Hepatic stellate cell (primary cell): ENCODE results near the gene GRK6.

Experiments
- DNase-seq: peaks from one replicate; pipeline ENCODE4 v3.0.0; 2011; ENCODE audit warnings: low spot score

The GRK6 gene

DNA sequence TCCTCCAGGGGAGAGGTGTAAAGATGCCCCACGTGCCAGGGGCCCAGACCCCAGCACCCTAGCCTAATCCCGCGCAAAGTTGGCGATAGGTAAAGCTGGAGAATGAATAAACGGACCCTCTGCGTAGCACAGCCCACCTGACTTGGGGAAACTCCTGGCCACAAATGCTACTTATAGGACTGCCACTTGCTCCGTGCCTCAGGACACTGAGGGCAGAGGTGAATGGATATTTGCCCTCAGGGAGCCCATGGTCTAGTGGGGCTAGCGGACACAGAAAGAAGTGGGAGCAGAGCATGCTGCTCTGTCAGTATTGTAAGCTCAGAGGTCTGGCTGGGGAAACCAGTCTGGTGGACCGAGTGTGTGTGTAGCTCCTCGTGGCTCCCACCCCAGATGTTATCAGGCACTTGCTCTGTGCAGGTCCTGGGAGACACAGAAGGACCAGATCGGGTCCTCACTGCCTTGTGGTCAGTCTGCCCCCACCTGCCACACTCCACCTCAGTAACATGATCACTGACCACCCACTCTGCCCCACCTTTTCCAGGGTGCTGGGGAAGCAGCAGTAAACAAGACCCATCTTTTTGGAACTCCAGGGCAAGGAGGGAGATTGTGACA lies 841 bp downstream of the GRK6 start:
- DNase-seq = peak; percentile 29

- no peak for DNase-seq
Observed at GRCh38 chr5:177427919-177428573, 1.6 kb downstream of the GRK6 start.

DNA sequence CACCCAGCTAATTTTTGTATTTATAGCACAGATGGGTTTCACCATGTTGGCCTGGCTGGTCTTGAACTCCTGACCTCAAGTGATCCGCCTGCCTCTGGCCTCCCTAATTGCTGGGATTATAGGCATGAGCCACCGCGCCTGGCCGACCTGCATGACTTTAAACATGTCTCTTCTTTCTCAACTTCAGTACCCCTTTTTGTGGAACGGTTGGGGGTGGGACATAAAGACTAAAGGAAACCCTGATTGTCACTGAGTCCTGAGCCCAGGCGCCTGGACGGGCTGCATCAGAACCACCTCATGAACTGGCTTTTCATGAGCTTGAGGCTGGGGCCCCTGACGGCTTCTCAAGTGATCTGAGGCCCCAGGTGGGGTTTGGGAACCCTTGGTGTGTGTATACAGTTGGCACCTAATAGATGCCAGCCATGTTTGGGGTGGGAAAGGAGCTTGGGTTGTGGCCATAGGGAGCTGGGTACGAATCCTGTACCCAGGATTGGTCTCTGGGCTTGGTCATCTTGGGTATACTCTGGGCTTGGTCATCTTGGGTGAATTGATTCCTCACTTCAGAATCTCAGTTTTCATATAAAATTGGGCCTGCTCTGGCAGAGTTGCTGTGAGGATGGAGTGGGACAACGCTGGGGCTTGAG lies 2.2 kb downstream of the GRK6 start:
- DNase-seq = no peak

DNA sequence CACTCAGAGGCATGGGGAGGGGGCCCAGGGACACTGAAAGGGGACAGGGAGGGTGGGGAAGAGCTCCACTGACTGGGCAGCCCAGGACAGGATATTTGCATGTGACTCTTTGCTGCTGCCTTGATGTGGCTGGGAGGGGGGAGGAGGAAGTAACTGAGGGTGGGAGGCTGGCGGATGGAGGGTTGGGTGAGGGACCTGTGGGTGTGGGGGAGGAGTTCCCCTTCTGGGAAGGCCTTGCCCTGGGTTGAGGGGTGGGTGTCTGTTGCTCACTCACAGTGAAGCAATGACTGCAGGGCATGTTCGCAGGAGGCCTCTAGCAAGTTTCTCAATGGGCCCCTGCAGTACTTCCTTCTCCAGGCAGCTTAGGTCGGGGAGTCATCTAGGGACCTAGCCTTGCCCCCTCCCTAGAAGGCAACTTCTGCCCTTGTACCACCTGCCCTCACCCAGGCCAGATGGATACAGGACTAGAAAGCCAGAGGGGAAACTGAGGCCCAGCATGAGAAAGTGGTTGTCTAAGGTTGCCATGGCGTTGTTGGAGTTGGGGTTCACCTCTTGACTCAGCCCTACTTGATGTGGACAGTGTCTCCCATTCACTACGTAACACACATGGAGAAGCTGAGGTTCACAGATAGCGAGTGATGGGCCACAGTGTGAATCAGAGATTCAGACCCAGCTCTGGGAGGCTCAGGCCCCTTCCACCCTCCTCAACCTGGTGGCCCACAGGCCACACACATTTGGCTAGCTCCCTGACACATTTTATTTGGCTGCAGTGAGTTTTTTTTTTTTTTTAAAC lies 3.0 kb downstream of the GRK6 start:
- DNase-seq = no peak

DNA sequence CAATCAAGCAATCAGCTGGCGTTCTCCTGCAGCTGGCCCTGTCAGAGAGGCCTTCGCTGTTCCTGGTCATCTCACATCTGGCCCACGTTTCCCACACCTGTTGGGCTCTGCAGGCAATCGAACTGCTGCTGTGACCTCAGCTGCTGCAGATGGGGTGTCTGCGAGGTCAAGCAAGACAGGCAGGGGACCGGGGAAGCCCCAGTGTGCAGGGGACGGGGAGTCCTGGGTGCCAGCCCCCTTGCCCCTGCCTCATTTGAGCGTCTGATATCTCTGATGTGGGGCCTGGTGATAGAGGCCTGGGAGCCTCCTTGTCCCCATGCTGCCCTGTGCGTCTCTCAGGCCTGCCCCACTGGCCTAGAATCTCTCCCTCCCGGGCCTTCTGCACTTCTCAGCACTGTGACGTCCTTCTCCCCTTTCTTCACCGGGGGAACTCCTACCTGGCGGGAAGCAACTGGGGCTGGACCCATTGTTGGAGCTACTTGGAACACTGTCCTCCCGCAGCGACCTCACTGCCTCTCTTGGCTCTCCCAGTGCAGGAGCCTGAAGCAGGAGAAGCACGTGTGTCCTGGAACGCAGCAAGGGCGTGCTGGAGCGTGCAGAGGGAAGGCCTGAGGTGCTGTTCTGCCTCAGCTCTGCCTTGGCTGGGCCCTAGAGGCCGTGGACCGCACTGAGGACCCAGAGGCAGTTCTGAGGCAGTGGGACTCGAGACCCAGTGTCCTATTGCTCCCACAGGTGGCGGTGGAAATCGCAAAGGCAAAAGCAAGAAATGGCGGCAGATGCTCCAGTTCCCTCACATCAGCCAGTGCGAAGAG lies 3.9 kb downstream of the GRK6 start:
- no peak for DNase-seq

- DNase-seq = no peak
Observed at GRCh38 chr5:177430972-177431316, 4.5 kb downstream of the GRK6 start.

DNA sequence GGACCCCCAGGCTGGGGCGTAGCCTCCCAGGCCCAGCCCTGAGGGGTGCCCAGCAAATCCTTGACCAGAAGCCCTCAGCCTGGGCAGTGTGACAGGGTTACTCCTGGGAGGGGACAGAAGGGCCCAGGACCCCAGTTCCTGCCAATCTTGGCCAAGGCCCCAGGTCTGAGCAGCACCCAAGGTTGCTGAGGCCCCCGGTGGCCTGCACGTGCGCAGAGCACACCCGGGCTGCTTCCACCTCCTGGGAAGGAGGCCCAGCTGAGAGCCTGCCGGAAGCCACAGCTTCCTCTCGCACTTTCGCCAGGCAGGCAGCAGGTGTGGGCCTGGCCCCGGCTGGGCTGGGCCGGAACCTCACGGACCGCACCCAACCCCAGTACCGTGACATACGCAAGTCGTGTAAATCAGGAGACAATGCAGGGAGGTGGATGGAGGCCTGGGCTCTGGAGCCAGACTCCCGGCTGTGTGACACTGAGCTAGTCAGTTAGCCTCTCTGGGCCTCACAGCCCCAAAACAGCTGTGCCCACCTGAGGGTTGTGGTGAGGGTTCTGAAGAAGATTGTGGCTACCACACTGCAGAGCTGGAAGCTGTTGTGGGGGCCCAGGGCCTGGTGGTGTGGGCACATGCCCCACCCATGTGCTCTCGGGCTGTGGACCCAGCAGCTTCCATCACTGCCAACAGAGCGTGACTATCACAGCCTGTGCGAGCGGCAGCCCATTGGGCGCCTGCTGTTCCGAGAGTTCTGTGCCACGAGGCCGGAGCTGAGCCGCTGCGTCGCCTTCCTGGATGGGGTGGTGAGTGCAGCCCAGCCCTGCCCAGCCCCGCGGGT lies 5.1 kb downstream of the GRK6 start:
- no peak for DNase-seq

GRCh38 chr5:177432143-177432838 lies 5.8 kb downstream of the GRK6 start:
- no peak for DNase-seq

DNA sequence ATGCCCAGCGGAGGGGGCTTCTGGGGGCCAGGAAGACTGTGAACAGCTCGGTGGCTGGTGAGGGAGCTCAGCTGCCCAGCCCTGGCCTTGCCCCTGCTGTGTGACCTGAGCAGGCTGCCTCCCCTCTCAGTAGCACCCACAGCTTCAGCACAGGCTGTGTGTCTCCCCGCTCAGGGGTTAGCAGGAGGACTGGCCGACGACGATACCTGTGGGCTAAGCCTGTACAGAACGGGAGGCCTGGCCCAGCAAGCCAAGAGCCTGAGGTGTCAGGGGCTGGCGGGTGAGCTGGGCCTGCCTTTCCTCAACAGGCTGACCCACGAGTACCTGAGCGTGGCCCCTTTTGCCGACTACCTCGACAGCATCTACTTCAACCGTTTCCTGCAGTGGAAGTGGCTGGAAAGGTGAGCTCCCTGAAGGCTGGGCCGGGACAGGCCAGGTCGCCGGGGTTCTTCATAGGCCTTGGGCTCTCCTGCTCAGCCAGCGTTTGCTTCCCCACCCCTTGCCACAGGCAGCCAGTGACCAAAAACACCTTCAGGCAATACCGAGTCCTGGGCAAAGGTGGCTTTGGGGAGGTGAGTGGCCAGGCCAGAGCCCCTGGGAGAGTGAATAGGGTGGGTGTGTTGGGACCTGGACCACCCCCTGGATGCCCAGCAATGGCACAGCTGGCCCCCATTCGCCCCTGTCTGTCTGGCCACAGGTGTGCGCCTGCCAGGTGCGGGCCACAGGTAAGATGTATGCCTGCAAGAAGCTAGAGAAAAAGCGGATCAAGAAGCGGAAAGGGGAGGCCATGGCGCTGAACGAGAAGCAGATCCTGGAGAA lies 6.6 kb downstream of the GRK6 start:
- DNase-seq = no peak

DNA sequence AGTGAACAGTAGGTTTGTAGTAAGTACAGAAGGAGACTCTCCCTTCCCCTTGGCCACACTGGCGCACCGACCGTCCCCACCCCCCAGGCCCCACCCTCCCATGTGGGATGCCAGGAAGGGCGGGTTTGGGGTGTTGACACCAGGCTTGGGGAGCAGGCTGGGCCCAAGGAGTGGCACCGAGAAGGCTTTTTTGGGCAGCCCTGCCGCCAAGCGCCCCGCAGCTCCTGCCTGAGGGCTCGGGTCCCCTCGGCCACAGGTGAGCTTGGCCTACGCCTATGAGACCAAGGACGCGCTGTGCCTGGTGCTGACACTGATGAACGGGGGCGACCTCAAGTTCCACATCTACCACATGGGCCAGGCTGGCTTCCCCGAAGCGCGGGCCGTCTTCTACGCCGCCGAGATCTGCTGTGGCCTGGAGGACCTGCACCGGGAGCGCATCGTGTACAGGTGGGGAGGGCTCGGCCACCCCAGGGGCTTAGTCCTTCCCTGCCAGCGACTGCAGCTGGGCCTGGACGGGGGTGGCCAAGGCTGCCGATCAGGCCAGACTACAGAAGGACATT lies 7.3 kb downstream of the GRK6 start:
- no peak for DNase-seq

GRCh38 chr5:177434437-177434836 lies 8.0 kb downstream of the GRK6 start:
- no peak for DNase-seq

DNA sequence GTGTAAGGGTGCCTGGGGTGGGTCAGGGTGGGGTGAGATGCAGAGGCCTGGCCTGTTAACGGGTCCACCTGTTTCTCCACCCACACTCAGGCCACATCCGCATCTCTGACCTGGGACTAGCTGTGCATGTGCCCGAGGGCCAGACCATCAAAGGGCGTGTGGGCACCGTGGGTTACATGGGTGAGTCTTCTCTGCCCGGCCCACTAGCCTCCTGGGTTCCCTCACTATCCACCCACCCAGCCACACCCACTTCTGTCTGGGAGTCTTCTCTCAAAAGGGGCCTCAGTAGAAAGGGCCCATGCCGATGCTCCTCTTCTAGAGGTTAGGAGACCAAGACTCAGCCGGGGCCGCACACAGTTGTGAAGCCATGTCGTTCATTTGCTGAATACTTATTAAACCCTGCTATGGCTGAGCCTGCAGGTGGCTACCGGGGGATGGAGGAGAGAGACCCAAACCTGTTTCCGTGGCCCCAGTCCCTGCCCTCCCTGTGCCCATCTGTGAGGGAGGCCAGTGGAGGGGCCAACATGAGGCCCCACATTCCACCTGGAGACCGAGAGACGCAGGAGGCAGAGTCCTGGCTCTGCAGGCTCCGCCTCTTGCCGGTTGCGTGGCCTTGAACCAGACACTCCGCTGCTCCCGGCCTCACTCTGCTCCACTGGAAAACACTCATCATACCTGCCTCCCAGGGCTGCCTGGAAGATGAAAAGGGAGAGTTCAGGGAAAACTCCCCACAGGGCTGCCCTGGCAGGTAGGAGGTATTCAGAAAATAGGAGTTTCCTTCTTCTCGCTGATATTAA lies 8.7 kb downstream of the GRK6 start:
- DNase-seq = no peak

DNA sequence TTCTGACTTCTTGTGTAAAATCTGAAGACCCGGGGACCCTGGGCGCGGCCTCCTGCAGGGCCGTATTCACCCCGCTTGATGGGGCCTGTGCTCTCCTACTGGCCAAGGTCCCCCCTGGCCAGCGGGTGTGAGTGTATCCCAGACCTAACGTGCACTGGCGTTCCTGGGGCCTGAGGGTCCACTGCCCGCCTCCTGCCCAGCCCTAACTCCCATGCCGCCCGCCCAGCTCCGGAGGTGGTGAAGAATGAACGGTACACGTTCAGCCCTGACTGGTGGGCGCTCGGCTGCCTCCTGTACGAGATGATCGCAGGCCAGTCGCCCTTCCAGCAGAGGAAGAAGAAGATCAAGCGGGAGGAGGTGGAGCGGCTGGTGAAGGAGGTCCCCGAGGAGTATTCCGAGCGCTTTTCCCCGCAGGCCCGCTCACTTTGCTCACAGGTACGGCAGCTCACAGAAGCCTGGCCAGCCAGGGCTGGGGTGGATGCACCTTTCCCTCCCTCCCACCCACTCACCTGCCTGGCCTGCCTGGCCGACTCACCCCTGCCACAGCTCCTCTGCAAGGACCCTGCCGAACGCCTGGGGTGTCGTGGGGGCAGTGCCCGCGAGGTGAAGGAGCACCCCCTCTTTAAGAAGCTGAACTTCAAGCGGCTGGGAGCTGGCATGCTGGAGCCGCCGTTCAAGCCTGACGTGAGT lies 9.5 kb downstream of the GRK6 start:
- DNase-seq = no peak

DNA sequence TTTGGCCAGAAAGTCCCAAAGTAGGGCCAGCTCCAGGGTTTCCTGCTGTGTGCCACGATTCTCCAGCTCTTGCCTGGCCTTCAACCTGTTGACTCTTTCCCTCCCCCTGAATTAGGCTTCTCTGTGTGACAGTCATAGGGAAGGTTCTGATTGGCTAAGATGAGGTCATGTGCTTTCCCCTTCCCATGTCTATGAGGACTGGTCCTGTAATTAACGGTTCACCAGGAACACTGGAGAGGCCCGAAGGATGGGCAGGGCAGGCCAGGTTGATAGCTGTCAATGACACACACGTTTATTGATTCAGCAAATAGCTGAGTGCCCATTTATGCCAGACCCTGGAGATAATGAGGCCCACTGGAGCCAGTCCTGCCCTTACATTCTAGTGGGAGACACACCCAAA lies 11.1 kb downstream of the GRK6 start:
- DNase-seq = no peak

- DNase-seq = no peak
Observed at GRCh38 chr5:177438468-177438867, 12.0 kb downstream of the GRK6 start.

DNA sequence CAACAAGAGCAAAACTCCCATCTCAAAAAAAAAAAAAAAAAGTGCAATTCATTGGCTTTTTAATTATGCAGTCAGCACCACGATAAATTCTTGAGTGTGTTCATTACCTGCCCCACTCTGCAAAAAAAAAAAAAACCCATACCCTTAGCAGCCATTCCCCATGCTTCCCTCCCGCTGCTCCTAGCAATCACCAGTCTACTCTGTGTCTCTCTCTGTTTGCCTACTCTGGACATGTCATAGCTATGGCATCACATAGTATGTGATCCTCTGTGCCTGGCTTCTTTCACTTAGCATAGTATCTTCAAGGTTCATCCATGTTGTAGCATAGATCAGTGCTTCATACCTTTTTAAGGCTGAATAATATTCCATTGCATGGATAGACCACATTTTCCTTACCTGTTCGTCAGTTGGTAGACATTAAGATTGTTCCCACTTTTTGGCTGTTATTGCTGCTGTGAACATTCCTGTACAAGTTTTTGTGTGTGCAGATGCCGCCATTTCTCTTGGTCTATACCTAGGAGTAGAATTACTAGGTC lies 13.1 kb downstream of the GRK6 start:
- no peak for DNase-seq

DNA sequence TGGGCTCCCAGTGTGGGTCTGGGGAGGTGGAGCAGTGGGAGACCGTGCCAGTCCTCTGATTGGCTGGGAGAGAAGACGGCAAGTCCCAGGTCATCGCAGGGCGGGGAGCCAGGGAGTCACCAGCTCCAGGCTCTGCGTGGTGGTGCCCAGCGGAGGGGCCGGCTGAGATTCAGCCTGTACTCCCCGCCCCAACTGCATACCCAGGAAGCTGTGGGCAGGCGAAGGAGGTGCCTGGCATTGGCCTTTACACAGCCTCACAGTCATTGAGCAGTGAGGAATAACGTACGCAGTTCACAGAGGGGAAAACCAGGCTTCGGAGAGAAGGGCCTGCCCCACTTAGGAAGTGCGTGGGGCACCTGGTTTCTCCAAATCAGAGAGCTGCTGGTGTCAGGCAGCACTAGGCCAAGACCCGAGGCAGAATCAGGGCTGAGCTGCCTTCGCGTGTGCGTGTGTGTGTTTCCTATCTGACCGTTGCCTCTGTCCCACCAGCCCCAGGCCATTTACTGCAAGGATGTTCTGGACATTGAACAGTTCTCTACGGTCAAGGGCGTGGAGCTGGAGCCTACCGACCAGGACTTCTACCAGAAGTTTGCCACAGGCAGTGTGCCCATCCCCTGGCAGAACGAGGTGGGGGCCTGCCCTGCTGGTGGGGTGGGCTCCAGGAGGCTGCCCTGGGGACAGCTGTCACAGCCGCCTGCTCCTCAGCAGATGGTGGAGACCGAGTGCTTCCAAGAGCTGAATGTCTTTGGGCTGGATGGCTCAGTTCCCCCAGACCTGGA lies 13.9 kb downstream of the GRK6 start:
- no peak for DNase-seq
